DOHH2 (cell line): Measurements from ENCODE around the gene TRMT44.

Source experiments
- H3F3A ChIP-seq: fragments of 200-600 bp; sonication (generic), shearing (Covaris generic); 2 replicates; pipeline ENCODE4 v1.6.0; 2016; ENCODE audit warnings: antibody characterized with exemption, mild to moderate bottlenecking; ENCODE audit not compliant: control insufficient read depth, insufficient read depth
- H3K27ac ChIP-seq: fragments of 200-600 bp; sonication (generic); 2 replicates; pipeline ENCODE4 v1.5.1; 2014; ENCODE audit warnings: low read depth, mild to moderate bottlenecking, low read length, moderate library complexity
- H3K27me3 ChIP-seq: fragments of 200-600 bp; sonication (generic); 2 replicates; pipeline ENCODE4 v1.6.1; 2014; ENCODE audit warnings: mild to moderate bottlenecking, low read length, mixed read lengths; ENCODE audit not compliant: control insufficient read depth
- H3K36me3 ChIP-seq: fragments of 200-600 bp; sonication (generic); 2 replicates; pipeline ENCODE4 v1.6.1; 2014; ENCODE audit warnings: mild to moderate bottlenecking, low read length, moderate library complexity, mixed read lengths; ENCODE audit not compliant: control insufficient read depth
- H3K4me1 ChIP-seq: fragments of 200-600 bp; sonication (generic); 2 replicates; pipeline ENCODE4 v1.6.1; 2014; ENCODE audit warnings: mild to moderate bottlenecking, low read length, mixed read lengths; ENCODE audit not compliant: control insufficient read depth
- H3K4me2 ChIP-seq: fragments of 200-600 bp; sonication (generic); 2 replicates; pipeline ENCODE4 v1.6.0; 2014; ENCODE audit warnings: mild to moderate bottlenecking, low read length, moderate library complexity
- H3K4me3 ChIP-seq: fragments of 200-600 bp; sonication (generic); 2 replicates; pipeline ENCODE4 v1.5.1; 2014; ENCODE audit warnings: mild to moderate bottlenecking, low read length, mixed read lengths
- H3K79me2 ChIP-seq: fragments of 200-600 bp; sonication (generic); 2 replicates; pipeline ENCODE4 v1.6.1; 2014; ENCODE audit warnings: mild to moderate bottlenecking, low read length, mixed read lengths; ENCODE audit not compliant: control insufficient read depth
- H3K9me2 ChIP-seq: fragments of 200-600 bp; sonication (generic); replicated peaks from 2 replicates; pipeline ENCODE4 v1.6.1; 2014; ENCODE audit warnings: mild to moderate bottlenecking, low read length, mixed read lengths; ENCODE audit not compliant: control insufficient read depth
- H3K9me3 ChIP-seq: fragments of 200-600 bp; sonication (generic); 2 replicates; pipeline ENCODE4 v1.6.1; 2014; ENCODE audit warnings: antibody characterized with exemption, low read length, mixed read lengths; ENCODE audit not compliant: control insufficient read depth, insufficient read depth
- H4K20me1 ChIP-seq: fragments of 200-600 bp; sonication (generic); 2 replicates; pipeline ENCODE4 v1.6.0; 2014; ENCODE audit warnings: low read depth, mild to moderate bottlenecking, antibody characterized with exemption, low read length, moderate library complexity; ENCODE audit not compliant: control insufficient read depth, insufficient read depth
- EZH2phosphoT487 ChIP-seq: fragments of 200-600 bp; sonication (generic); IDR thresholded peaks from 2 replicates; pipeline ENCODE4 v1.6.1; 2017; ENCODE audit warnings: borderline replicate concordance, mild to moderate bottlenecking, antibody characterized with exemption, low read length, moderate library complexity, mixed read lengths
- TF ChIP-seq, protein P1 (sequence below): fragments of 200-600 bp; sonication (generic); IDR thresholded peaks from one replicate; pipeline ENCODE4 v1.5.1; 2014; ENCODE audit warnings: antibody characterized with exemption, mild to moderate bottlenecking, low read depth, low read length; ENCODE audit not compliant: poor library complexity, severe bottlenecking

TRMT44 gene

DNA sequence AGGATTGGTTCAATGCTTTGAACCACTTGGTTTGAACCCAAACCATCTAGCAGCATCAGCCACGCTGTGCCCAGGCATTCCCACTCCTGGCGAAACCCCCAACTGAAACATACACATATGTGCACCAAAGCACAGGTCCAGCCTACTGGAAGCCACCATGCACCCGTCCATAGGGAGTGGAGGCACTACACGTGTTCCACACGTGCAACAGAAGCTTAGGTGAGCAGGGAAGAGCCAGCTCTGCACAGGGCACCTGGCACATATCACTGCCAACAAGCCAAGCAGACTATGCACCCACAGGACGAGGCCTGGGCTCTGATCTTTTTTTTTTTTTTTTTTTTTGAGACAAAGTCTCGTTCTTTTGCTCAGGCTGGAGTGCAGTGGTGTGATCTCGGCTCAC, 73.4 kb downstream of the TRMT44 start:
- H3K27me3 ChIP-seq: no peaks in the 10 kb centered on the region
- H3K79me2 ChIP-seq: no peaks in the 10 kb centered on the region
- H3K9me2 ChIP-seq: no peaks in the 10 kb centered on the region
- no peak overlapping the region for H3K4me2 ChIP-seq
- TF ChIP-seq, protein P1, sequence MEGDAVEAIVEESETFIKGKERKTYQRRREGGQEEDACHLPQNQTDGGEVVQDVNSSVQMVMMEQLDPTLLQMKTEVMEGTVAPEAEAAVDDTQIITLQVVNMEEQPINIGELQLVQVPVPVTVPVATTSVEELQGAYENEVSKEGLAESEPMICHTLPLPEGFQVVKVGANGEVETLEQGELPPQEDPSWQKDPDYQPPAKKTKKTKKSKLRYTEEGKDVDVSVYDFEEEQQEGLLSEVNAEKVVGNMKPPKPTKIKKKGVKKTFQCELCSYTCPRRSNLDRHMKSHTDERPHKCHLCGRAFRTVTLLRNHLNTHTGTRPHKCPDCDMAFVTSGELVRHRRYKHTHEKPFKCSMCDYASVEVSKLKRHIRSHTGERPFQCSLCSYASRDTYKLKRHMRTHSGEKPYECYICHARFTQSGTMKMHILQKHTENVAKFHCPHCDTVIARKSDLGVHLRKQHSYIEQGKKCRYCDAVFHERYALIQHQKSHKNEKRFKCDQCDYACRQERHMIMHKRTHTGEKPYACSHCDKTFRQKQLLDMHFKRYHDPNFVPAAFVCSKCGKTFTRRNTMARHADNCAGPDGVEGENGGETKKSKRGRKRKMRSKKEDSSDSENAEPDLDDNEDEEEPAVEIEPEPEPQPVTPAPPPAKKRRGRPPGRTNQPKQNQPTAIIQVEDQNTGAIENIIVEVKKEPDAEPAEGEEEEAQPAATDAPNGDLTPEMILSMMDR: no peak
- no peak for TF ChIP-seq EZH2phosphoT487
- no peaks in the 10 kb centered on the region for H4K20me1 ChIP-seq
- no peaks in the 10 kb centered on the region for H3F3A ChIP-seq
- no peaks in the 10 kb centered on the region for H3K9me3 ChIP-seq
- H3K27ac ChIP-seq: no peak overlapping the region
- no peaks in the 10 kb centered on the region for H3K4me1 ChIP-seq
- no peak overlapping the region for H3K4me3 ChIP-seq
- no peaks in the 10 kb centered on the region for H3K36me3 ChIP-seq

- Histone ChIP-seq H3K4me2 (no peak overlapping the region), H3K27me3 (no peaks in the 10 kb centered on the region), H3K79me2 (no peaks in the 10 kb centered on the region), H4K20me1 (no peaks in the 10 kb centered on the region), H3K4me3 (no peak overlapping the region), H3K9me3 (no peaks in the 10 kb centered on the region), H3K27ac (no peak overlapping the region), H3K9me2 (no peaks in the 10 kb centered on the region), H3K36me3 (no peaks in the 10 kb centered on the region), H3F3A (no peaks in the 10 kb centered on the region), H3K4me1 (no peaks in the 10 kb centered on the region)
- TF ChIP-seq EZH2phosphoT487: no peak
- TF ChIP-seq, protein P1: no peak
Measured at GRCh38 chr4:8514391-8514790, 73.8 kb downstream of the TRMT44 start.

DNA sequence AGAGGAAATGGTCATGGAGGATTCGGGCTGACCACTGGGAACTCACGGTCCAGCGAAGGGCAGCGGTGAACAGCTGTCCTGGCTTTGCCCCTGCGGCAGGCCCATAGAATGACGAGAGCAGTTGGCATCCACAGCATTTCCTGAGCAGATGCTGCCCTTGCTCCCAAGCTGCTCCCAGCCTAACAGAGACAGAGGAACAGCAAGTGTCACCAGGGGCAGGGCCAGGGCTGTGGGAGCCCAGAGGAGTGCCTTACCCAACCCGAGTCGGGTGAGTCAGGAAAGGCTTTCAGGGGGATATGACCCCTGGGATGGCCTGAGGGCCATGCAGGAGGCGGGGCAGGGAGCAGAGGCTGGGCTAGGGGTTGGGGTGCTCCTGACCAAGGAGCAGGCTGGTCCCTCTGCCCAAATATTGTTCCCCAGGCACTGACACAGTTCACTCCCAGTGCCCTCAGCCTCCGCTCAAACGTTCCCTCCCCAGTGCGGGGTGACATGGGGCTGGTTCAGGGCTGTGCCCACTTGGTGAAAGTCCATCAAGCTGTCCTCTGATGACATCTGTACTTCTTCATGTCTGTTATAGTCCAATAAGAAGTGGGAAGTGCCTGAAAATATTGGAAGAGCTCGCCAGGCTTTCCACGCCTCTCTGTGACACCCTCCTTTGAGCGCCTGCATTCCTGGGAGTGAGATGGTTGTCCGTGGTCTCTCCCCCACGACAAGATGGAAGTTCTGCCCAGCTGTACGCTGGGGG, 74.9 kb downstream of the TRMT44 start:
- Histone ChIP-seq H3K9me3 (no peaks in the 10 kb centered on the region), H3K36me3 (no peaks in the 10 kb centered on the region), H3K4me1 (no peaks in the 10 kb centered on the region), H3K79me2 (no peaks in the 10 kb centered on the region), H4K20me1 (no peaks in the 10 kb centered on the region), H3K27me3 (no peaks in the 10 kb centered on the region), H3K4me3 (no peak overlapping the region), H3K27ac (no peak overlapping the region), H3K9me2 (no peaks in the 10 kb centered on the region), H3F3A (no peaks in the 10 kb centered on the region), H3K4me2 (no peak overlapping the region)
- no peak for TF ChIP-seq EZH2phosphoT487

GRCh38 chr4:8516061-8516573, 75.5 kb downstream of the TRMT44 start:
- Histone ChIP-seq H3K27ac (no peak overlapping the region), H3K27me3 (no peaks in the 10 kb centered on the region), H3K9me3 (no peaks in the 10 kb centered on the region)

More at GRCh38 chr4:8516061-8516573, 75.5 kb downstream of the TRMT44 start:
- H3K79me2 ChIP-seq: no peaks in the 10 kb centered on the region
- H3K9me2 ChIP-seq: no peaks in the 10 kb centered on the region
- H3K36me3 ChIP-seq: no peaks in the 10 kb centered on the region
- no peak overlapping the region for H3K4me3 ChIP-seq
- no peaks in the 10 kb centered on the region for H3F3A ChIP-seq
- no peaks in the 10 kb centered on the region for H3K4me1 ChIP-seq
- H4K20me1 ChIP-seq: no peaks in the 10 kb centered on the region
- H3K4me2 ChIP-seq: no peak overlapping the region
- TF ChIP-seq EZH2phosphoT487: no peak
- TF ChIP-seq, protein P1: no peak
